ENCODE results near the gene CTBP1. TPM values are rescaled to one million over a fixed set of nuclear protein-coding genes. Genes with fewer than 3 reads are reported as not detected.
A peak's percentile ranks its signal among the peaks of the same experiment; 100 is the strongest.

The CTBP1 gene
- total and polyA plus RNA-seq, 8 donors: 91.5 to 131 (median 109) TPM

GRCh38 chr4:1201851-1202525 lies 46.9 kb downstream of the CTBP1 start:
- WGBS, 2 donors: 81 to 91% methylated on average over 26 of the region's 26 CpGs
- ATAC-seq (peak in 3 of 4 donors; percentile 42 to 46 (median 44)), FAIRE-seq (no peak)

GRCh38 chr4:1200425-1201035 lies 48.4 kb downstream of the CTBP1 start:
- H3K27ac ChIP-seq: no peak overlapping the region
- H3K4me3 ChIP-seq: peak overlapping the region in 1 of 4 donors; percentile 3
- WGBS, 2 donors: 66 to 69% methylated on average over 20 of the region's 20 CpGs
- no peaks in the 10 kb centered on the region for H3K9me3 ChIP-seq
- peak in 3 of 4 donors; percentile 15 to 39 (median 30) for ATAC-seq
- no peaks in the 10 kb centered on the region for H3K4me1 ChIP-seq
- no peak for TF ChIP-seq CTCF (IDR thresholded peaks at IDR 0.05)
- DNase-seq: peak in 4 of 6 donors; percentile 14 to 70 (median 28)
- intact Hi-C loops (cut with DNase I): no loop called here
- H3K36me3 ChIP-seq: no peaks in the 10 kb centered on the region
- H3K27me3 ChIP-seq: no peaks in the 10 kb centered on the region
- no peak for FAIRE-seq

More at GRCh38 chr4:1201851-1202525, 46.9 kb downstream of the CTBP1 start:
- no peaks in the 10 kb centered on the region for H3K9me3 ChIP-seq
- no peaks in the 10 kb centered on the region for H3K36me3 ChIP-seq
- DNase-seq: peak in 5 of 6 donors; percentile 16 to 57 (median 45)
- H3K27me3 ChIP-seq: no peaks in the 10 kb centered on the region
- no peaks in the 10 kb centered on the region for H3K4me1 ChIP-seq
- intact Hi-C loops (cut with DNase I): no loop called here
- TF ChIP-seq CTCF (IDR thresholded peaks at IDR 0.05): no peak
- H3K4me3 ChIP-seq: no peak overlapping the region
- H3K27ac ChIP-seq: no peak overlapping the region

- H3K9me3 ChIP-seq: no peaks in the 10 kb centered on the region
- H3K27me3 ChIP-seq: no peaks in the 10 kb centered on the region
- TF ChIP-seq CTCF (IDR thresholded peaks at IDR 0.05): no peak
- intact Hi-C loops (cut with DNase I): no loop called here
- FAIRE-seq (no peak), ATAC-seq (no peak), DNase-seq (peak in 3 of 6 donors; percentile 7 to 41 (median 16))
- no peaks in the 10 kb centered on the region for H3K4me1 ChIP-seq
- no peaks in the 10 kb centered on the region for H3K36me3 ChIP-seq
- 82 to 87% methylated on average over 27 of the region's 27 CpGs for WGBS, 2 donors
- H3K27ac ChIP-seq: no peak overlapping the region
- no peak overlapping the region for H3K4me3 ChIP-seq
These were observed 49.2 kb downstream of the CTBP1 start for GRCh38 chr4:1199556-1200331.

GRCh38 chr4:1198098-1198844 lies 50.7 kb downstream of the CTBP1 start:
- DNase-seq (peak in 1 of 6 donors; percentile 8), FAIRE-seq (no peak), ATAC-seq (no peak)
- no peak for TF ChIP-seq CTCF (IDR thresholded peaks at IDR 0.05)
- no peak overlapping the region for H3K4me3 ChIP-seq
- H3K27me3 ChIP-seq: no peaks in the 10 kb centered on the region
- H3K4me1 ChIP-seq: peaks cover 0 to under 1% (median 0%) of the 10 kb centered on the region in 3 donors
- 88 to 92% methylated on average over 24 of the region's 24 CpGs for WGBS, 2 donors
- H3K9me3 ChIP-seq: no peaks in the 10 kb centered on the region
- no peaks in the 10 kb centered on the region for H3K36me3 ChIP-seq
- intact Hi-C loops (cut with DNase I): no loop called here
- H3K27ac ChIP-seq: no peak overlapping the region

Data from pancreas (tissue), 10 donors.